Measurements from ENCODE around the gene SPPL2B. TPM values are rescaled to one million over a fixed set of nuclear protein-coding genes. Genes with fewer than 3 reads are reported as not detected.

Gene SPPL2B
- total RNA-seq, 4 donors from 2014 or later, result 18.1 to 27.7 (median 23.2) TPM

GRCh38 chr19:2385053-2385721, 56.7 kb downstream of the SPPL2B start:
- in situ Hi-C loops (cut with MboI; ENCODE audit: low sequenced_read_pairs in 4 of 4), result loop anchor here (10.0 to 25.0 kb wide), 2 partner anchors 98 to 230 kb away; partner anchors contain the start of genes PEAK3 (in 4 of the 4) and AP3D1 (in 1 of the 4)

DNA sequence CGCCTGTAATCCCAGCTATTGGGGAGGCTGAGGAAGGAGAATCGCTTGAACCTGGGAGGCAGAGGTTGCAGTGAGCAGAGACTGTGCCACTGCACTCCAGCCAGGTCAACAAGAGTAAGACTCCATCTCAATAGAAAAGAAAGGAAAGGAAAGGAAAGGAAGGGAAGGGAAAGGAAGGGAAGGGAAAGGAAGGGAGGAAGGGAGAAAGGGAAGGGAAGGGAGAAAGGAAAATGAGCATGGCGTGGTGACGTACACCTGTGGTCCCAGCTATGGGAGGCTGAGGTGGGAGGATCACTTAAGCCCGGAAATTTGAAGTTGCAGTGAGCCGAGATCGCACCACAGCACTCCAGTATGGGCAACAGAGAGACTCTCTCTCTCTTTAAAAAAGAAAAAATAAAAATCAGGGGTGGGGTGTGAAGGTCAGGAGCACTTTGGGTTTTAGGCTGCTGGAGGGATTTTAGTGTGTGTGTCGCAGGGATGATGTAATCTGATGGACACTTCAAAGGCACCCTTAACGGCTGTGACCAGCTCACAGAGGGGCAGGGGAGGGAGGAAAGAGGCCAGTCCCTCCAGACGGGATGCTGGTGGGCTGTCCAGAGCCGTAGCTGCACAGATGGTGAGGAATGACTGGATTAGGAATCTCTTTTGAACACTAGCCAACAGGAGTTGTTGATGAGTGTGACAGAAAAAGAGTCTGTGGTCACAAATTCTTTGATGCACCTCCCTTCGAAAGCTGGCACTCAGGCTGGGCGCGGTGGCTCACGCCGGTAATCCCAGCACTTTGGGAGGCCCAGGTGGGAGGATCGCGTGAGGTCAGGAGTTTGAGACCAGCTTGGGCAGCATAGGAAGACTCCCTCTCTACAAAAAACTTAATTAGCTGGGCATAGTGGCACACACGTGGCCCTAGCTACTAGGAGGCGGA, 59.1 kb downstream of the SPPL2B start:
- no peak overlapping the region for H3K27ac ChIP-seq
- H3K4me3 ChIP-seq, result no peak overlapping the region
- H3K36me3 ChIP-seq, result no peaks in the 10 kb centered on the region
- intact Hi-C loops (cut with DNase I; ENCODE audit: low total_unique reads) (no loop called here), in situ Hi-C loops (cut with MboI; ENCODE audit: low sequenced_read_pairs in 4 of 4) (loop anchor here (10.0 to 25.0 kb wide), 2 partner anchors 100 to 233 kb away; partner anchors contain the start of genes PEAK3 (in 4 of the 4) and AP3D1 (in 1 of the 4))
- H3K9me3 ChIP-seq, result no peaks in the 10 kb centered on the region
- no peak for ATAC-seq
- no peaks in the 10 kb centered on the region for H3K4me1 ChIP-seq
- H3K27me3 ChIP-seq, result peaks cover 0 to 3% (median 0%) of the 10 kb centered on the region in 3 donors
- no peak for TF ChIP-seq CTCF (IDR thresholded peaks at IDR 0.05 in 4 of 5, conservative IDR thresholded peaks at IDR 0.05 in 1 of 5)
- no peak for TF ChIP-seq POLR2A (IDR thresholded peaks at IDR 0.05)
- DNase-seq, result no peak

More at GRCh38 chr19:2385053-2385721, 56.7 kb downstream of the SPPL2B start:
- no peaks in the 10 kb centered on the region for H3K9me3 ChIP-seq
- H3K27me3 ChIP-seq, result peaks cover 0 to 3% (median 0%) of the 10 kb centered on the region in 3 donors
- H3K36me3 ChIP-seq, result no peaks in the 10 kb centered on the region
- DNase-seq (peak in 1 of 2 donors; percentile 83), ATAC-seq (peak; percentile 65 to 94)
- H3K27ac ChIP-seq, result peak overlapping the region in 1 of 4 donors; percentile 43
- H3K4me1 ChIP-seq, result no peaks in the 10 kb centered on the region
- peak overlapping the region in 1 of 4 donors; percentile 21 for H3K4me3 ChIP-seq
- TF ChIP-seq POLR2A (IDR thresholded peaks at IDR 0.05), result no peak
- TF ChIP-seq CTCF (IDR thresholded peaks at IDR 0.05 in 4 of 5, conservative IDR thresholded peaks at IDR 0.05 in 1 of 5), result no peak
- intact Hi-C loops (cut with DNase I; ENCODE audit: low total_unique reads), result no loop called here

- no peak overlapping the region for H3K27ac ChIP-seq
- TF ChIP-seq CTCF (IDR thresholded peaks at IDR 0.05 in 4 of 5, conservative IDR thresholded peaks at IDR 0.05 in 1 of 5) (no peak), POLR2A (IDR thresholded peaks at IDR 0.05) (no peak)
- no peak overlapping the region for H3K4me3 ChIP-seq
- no peak for DNase-seq
- intact Hi-C loops (cut with DNase I; ENCODE audit: low total_unique reads) (no loop called here), in situ Hi-C loops (cut with MboI; ENCODE audit: low sequenced_read_pairs in 4 of 4) (loop anchor here (10.0 to 25.0 kb wide), 2 partner anchors 102 to 235 kb away; partner anchors contain the start of genes PEAK3 (in 4 of the 4) and AP3D1 (in 1 of the 4))
- no peaks in the 10 kb centered on the region for H3K4me1 ChIP-seq
- ATAC-seq, result no peak
- no peaks in the 10 kb centered on the region for H3K9me3 ChIP-seq
- H3K36me3 ChIP-seq, result no peaks in the 10 kb centered on the region
- H3K27me3 ChIP-seq, result peaks cover 0 to 3% (median 0%) of the 10 kb centered on the region in 3 donors
These were observed 61.1 kb downstream of the SPPL2B start for GRCh38 chr19:2389594-2389993.

DNA sequence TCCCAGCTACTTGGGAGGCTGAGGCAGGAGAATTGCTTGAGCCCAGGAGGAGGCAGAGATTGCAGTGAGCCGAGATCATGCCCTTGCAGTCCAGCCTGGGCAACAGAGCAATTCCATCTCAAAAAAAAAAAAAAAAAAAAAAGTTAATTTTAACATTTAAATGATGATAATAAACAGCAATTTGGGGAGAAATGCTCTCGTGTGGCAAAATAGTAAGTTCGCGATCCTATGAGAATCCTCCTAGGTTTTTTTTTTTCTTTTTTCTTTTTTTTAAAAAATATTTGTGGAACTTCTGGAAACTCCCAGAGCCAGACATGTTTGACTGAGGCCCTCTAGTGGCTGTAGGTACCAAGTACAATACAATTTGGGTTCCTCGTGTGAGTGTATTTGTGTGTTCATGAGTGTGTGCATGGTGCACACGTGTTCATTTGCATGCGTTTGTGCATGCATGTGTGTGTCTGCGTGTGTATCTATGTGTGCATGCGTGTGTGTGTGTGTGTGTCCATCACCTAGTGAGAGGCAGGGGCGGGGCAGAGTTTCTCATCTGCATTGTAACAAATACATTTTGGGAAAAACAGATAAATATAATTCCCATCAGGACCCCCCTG, 62.7 kb downstream of the SPPL2B start:
- H3K9me3 ChIP-seq, result no peaks in the 10 kb centered on the region
- ATAC-seq, result peak; percentile 63 to 67
- intact Hi-C loops (cut with DNase I; ENCODE audit: low total_unique reads), result loop anchor here (1.0 to 5.0 kb wide), 3 partner anchors 119 to 234 kb away; partner anchors contain the start of genes PLEKHJ1 and SF3A2
- in situ Hi-C loops (cut with MboI; ENCODE audit: low sequenced_read_pairs in 4 of 4), result loop anchor here (10.0 to 25.0 kb wide), 2 partner anchors 104 to 236 kb away; partner anchors contain the start of genes PEAK3 (in 4 of the 4) and AP3D1 (in 1 of the 4)
- no peak overlapping the region for H3K27ac ChIP-seq
- H3K4me1 ChIP-seq, result no peaks in the 10 kb centered on the region
- H3K27me3 ChIP-seq, result peaks cover 0 to 3% (median 0%) of the 10 kb centered on the region in 3 donors
- TF ChIP-seq CTCF (IDR thresholded peaks at IDR 0.05 in 4 of 5, conservative IDR thresholded peaks at IDR 0.05 in 1 of 5), result peak; percentile 70 to 81 (median 75)
- no peak for TF ChIP-seq POLR2A (IDR thresholded peaks at IDR 0.05)
- H3K36me3 ChIP-seq, result no peaks in the 10 kb centered on the region
- no peak overlapping the region for H3K4me3 ChIP-seq
- DNase-seq, result no peak
